HG03558 (cell line): ENCODE measurements around the gene SOD1.
"Not testable (repeated sequence)": the region's sequence is repeated elsewhere in the genome, so short reads cannot be mapped to it uniquely, and the experiment has no call there.

ENCODE experiments used
- ATAC-seq: cut with Tn5 transposase; IDR thresholded peaks from one replicate; pipeline ENCODE4 v1.9.1; 2021; ENCODE audit warnings: moderate number of reproducible peaks; ENCODE audit not compliant: unreplicated experiment; ENCODE audit errors: extremely low read depth

The SOD1 gene

GRCh38 chr21:31659536-31660258 lies at the start of gene SOD1:
SOD1 (plus strand) TSS chr21:31659693; CDS start chr21:31659770, 77 bp downstream.
- peak; percentile 88 for ATAC-seq

- no peak for ATAC-seq
Observed at GRCh38 chr21:31611445-31611844, 48.0 kb upstream of the SOD1 start.

GRCh38 chr21:31612894-31613785 lies 46.4 kb upstream of the SOD1 start:
- ATAC-seq, result no peak

- no peak for ATAC-seq
Observed at GRCh38 chr21:31614705-31615104, 44.8 kb upstream of the SOD1 start.

- no peak for ATAC-seq
Observed at GRCh38 chr21:31616216-31616615, 43.3 kb upstream of the SOD1 start.

GRCh38 chr21:31618696-31619430 lies 40.6 kb upstream of the SOD1 start:
- no peak for ATAC-seq

GRCh38 chr21:31622397-31622796 lies 37.1 kb upstream of the SOD1 start:
- no peak for ATAC-seq

- ATAC-seq, result no peak
Observed at GRCh38 chr21:31623664-31624063, 35.8 kb upstream of the SOD1 start.

GRCh38 chr21:31624181-31624580 lies 35.3 kb upstream of the SOD1 start:
- ATAC-seq, result no peak

GRCh38 chr21:31624961-31625491 lies 34.5 kb upstream of the SOD1 start:
- ATAC-seq, result no peak

- ATAC-seq, result no peak
Observed at GRCh38 chr21:31629972-31630711, 29.4 kb upstream of the SOD1 start.

GRCh38 chr21:31631881-31632280 lies 27.6 kb upstream of the SOD1 start:
- ATAC-seq, result not testable (repeated sequence)

- no peak for ATAC-seq
Observed at GRCh38 chr21:31634993-31635392, 24.5 kb upstream of the SOD1 start.

- no peak for ATAC-seq
Observed at GRCh38 chr21:31636874-31637273, 22.6 kb upstream of the SOD1 start.

GRCh38 chr21:31641416-31641922 lies 18.0 kb upstream of the SOD1 start:
- no peak for ATAC-seq

GRCh38 chr21:31644643-31645042 lies 14.8 kb upstream of the SOD1 start:
- no peak for ATAC-seq

- no peak for ATAC-seq
Observed at GRCh38 chr21:31647650-31648049, 11.8 kb upstream of the SOD1 start.

- ATAC-seq, result no peak
Observed at GRCh38 chr21:31650930-31651329, 8.6 kb upstream of the SOD1 start.

- not testable (repeated sequence) for ATAC-seq
Observed at GRCh38 chr21:31651491-31651890, 8.0 kb upstream of the SOD1 start.

- no peak for ATAC-seq
Observed at GRCh38 chr21:31654340-31654739, 5.2 kb upstream of the SOD1 start.
